ENCODE measurements around the gene ASB2.

DNA sequence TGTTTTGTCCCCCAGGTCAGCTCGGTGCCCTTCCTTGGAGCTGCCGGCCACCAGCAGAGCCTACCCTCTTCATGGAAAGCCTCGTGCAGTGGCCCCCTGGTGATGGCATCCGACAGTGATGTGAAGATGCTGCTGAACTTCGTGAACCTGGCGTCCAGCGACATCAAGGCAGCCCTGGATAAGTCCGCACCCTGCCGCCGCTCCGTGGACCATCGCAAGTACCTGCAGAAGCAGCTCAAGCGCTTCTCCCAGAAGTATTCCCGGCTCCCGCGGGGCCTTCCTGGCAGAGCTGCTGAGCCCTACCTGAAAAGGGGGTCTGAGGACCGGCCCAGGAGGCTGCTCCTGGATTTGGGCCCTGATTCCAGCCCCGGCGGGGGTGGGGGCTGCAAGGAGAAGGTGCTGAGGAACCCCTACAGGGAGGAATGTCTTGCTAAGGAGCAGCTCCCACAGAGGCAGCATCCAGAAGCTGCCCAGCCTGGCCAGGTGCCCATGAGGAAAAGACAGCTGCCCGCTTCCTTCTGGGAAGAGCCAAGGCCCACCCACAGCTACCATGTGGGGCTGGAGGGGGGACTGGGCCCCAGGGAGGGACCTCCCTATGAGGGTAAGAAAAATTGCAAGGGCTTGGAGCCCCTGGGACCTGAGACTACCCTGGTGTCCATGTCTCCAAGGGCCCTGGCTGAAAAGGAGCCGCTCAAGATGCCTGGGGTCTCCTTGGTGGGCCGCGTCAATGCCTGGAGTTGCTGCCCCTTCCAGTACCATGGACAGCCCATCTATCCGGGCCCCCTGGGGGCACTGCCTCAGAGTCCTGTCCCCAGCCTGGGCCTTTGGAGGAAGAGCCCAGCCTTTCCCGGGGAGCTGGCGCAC is 48.0 kb downstream of the ASB2 start:
- TF ChIP-seq EP300 (conservative IDR thresholded peaks at IDR 0.05; ENCODE audit: poor library complexity, severe bottlenecking): no peak
- TF ChIP-seq EZH2 (IDR thresholded peaks at IDR 0.05; ENCODE audit: borderline replicate concordance, insufficient read depth, low read length, poor library complexity, severe bottlenecking): no peak
- TF ChIP-seq CTCF (IDR thresholded peaks at IDR 0.05; ENCODE audit: poor library complexity, severe bottlenecking): no peak
- TF ChIP-seq POLR2AphosphoS5 (IDR thresholded peaks at IDR 0.05): no peak
- no peak for TF ChIP-seq SMC3 (conservative IDR thresholded peaks at IDR 0.05; ENCODE audit: poor library complexity)
- no peak for TF ChIP-seq RAD21 (conservative IDR thresholded peaks at IDR 0.05)
- TF ChIP-seq MXI1 (conservative IDR thresholded peaks at IDR 0.05; ENCODE audit: poor library complexity, severe bottlenecking): no peak
